WTC11 (cell line): Measurements from ENCODE around the gene CLIC6. TPM values are rescaled to one million over a fixed set of nuclear protein-coding genes. Genes with fewer than 3 reads are reported as not detected.

ENCODE experiments used
- ATAC-seq: fragments of 200-7000 bp; cut with Tn5 transposase; 2 replicates; pipeline ENCODE4 v1.10.0; 2021; ENCODE audit warnings: mild to moderate bottlenecking, moderate library complexity
- CTCF ChIA-PET: fragments of 300-600 bp; sonication (Branson Sonifier 250); formaldehyde crosslinking; loops from one replicate; lab custom pipeline; 2021; ENCODE audit warnings: antibody characterized with exemption; lab: Charles Lee
- POLR2A ChIA-PET: fragments of 350-600 bp; sonication (Branson Sonifier 250); formaldehyde crosslinking; loops from one replicate; lab custom pipeline; 2021; ENCODE audit warnings: antibody characterized with exemption; lab: Charles Lee
- DNase-seq: peaks from one replicate; pipeline ENCODE4 v3.0.0; 2021; ENCODE audit warnings: low spot score
- H3K27ac Mint-ChIP-seq: 2 replicates; pipeline ENCODE4 v1.8.0; 2021; ENCODE audit warnings: mixed read lengths
- H3K27me3 Mint-ChIP-seq: 2 replicates; pipeline ENCODE4 v1.8.0; 2021; ENCODE audit warnings: low read depth, mild to moderate bottlenecking, moderate library complexity, mixed read lengths
- H3K36me3 Mint-ChIP-seq: 2 replicates; pipeline ENCODE4 v1.8.0; 2021; ENCODE audit warnings: mixed read lengths
- H3K4me1 Mint-ChIP-seq: 2 replicates; pipeline ENCODE4 v1.8.0; 2022; ENCODE audit warnings: mixed read lengths
- H3K4me3 Mint-ChIP-seq: 2 replicates; pipeline ENCODE4 v1.8.0; 2021; ENCODE audit warnings: mild to moderate bottlenecking, moderate library complexity, mixed read lengths
- H3K9me3 Mint-ChIP-seq: 2 replicates; pipeline ENCODE4 v1.8.0; 2021; ENCODE audit warnings: mixed read lengths
- ATF1 ChIP-seq: sonication (generic); formaldehyde crosslinking; IDR thresholded peaks from 2 replicates; pipeline ENCODE4 v1.8.1; 2023; ENCODE audit warnings: mild to moderate bottlenecking, moderate library complexity, missing genetic modification reagents
- CREB1 ChIP-seq: sonication (generic); formaldehyde crosslinking; IDR thresholded peaks from 2 replicates; pipeline ENCODE4 v1.8.0; 2023; ENCODE audit warnings: mild to moderate bottlenecking, missing genetic modification reagents
- E2F4 ChIP-seq: sonication (generic); formaldehyde crosslinking; IDR thresholded peaks from 2 replicates; pipeline ENCODE4 v1.8.1; 2022; ENCODE audit warnings: low read depth, mild to moderate bottlenecking, moderate library complexity, missing genetic modification reagents, borderline replicate concordance
- E2F5 ChIP-seq: sonication (generic); formaldehyde crosslinking; IDR thresholded peaks from 2 replicates; pipeline ENCODE4 v1.8.1; 2022; ENCODE audit warnings: mild to moderate bottlenecking, moderate library complexity, missing genetic modification reagents
- ERG ChIP-seq: fragments of 250-450 bp; sonication (Bioruptor Pico); IDR thresholded peaks from 2 replicates; pipeline ENCODE4 v1.8.0; 2021; ENCODE audit warnings: mild to moderate bottlenecking
- FOXJ3 ChIP-seq: sonication (generic); formaldehyde crosslinking; IDR thresholded peaks from 2 replicates; pipeline ENCODE4 v1.9.0; 2021; ENCODE audit warnings: missing genetic modification reagents, mild to moderate bottlenecking, borderline replicate concordance
- FOXP4 ChIP-seq: sonication (generic); formaldehyde crosslinking; IDR thresholded peaks from 2 replicates; pipeline ENCODE4 v1.8.0; 2022; ENCODE audit warnings: mild to moderate bottlenecking, missing genetic modification reagents
- GABPB1 ChIP-seq: sonication (generic); formaldehyde crosslinking; IDR thresholded peaks from 2 replicates; pipeline ENCODE4 v1.8.1; 2023; ENCODE audit warnings: mild to moderate bottlenecking, missing genetic modification reagents
- GRHL2 ChIP-seq: fragments of 250-450 bp; sonication (Bioruptor Pico); IDR thresholded peaks from 2 replicates; pipeline ENCODE4 v1.8.0; 2022; ENCODE audit warnings: mild to moderate bottlenecking, moderate library complexity; ENCODE audit not compliant: insufficient replicate concordance, severe bottlenecking
- KAT7 ChIP-seq: sonication (generic); formaldehyde crosslinking; IDR thresholded peaks from 2 replicates; pipeline ENCODE4 v1.8.1; 2023; ENCODE audit warnings: missing genetic modification reagents, mild to moderate bottlenecking, borderline replicate concordance
- MAX ChIP-seq: sonication (generic); formaldehyde crosslinking; IDR thresholded peaks from 2 replicates; pipeline ENCODE4 v1.8.0; 2022; ENCODE audit warnings: mild to moderate bottlenecking, missing genetic modification reagents
- OVOL2 ChIP-seq: fragments of 250-450 bp; sonication (Bioruptor Pico); IDR thresholded peaks from 2 replicates; pipeline ENCODE4 v1.9.0; 2021; ENCODE audit warnings: mild to moderate bottlenecking, borderline replicate concordance
- PRRX2 ChIP-seq: fragments of 250-450 bp; sonication (Bioruptor Pico); IDR thresholded peaks from 2 replicates; pipeline ENCODE4 v1.8.0; 2021; ENCODE audit warnings: mild to moderate bottlenecking
- RELA ChIP-seq: sonication (generic); formaldehyde crosslinking; IDR thresholded peaks from 2 replicates; pipeline ENCODE4 v1.8.1; 2022; ENCODE audit warnings: missing genetic modification reagents, mild to moderate bottlenecking, borderline replicate concordance
- SP1 ChIP-seq: sonication (generic); formaldehyde crosslinking; conservative IDR thresholded peaks from 2 replicates; pipeline ENCODE4 v1.8.1; 2022; ENCODE audit warnings: missing genetic modification reagents
- TEAD1 ChIP-seq: sonication (generic); formaldehyde crosslinking; IDR thresholded peaks from 2 replicates; pipeline ENCODE4 v1.8.0; 2022; ENCODE audit warnings: mild to moderate bottlenecking, missing genetic modification reagents
- TEAD4 ChIP-seq: sonication (generic); formaldehyde crosslinking; IDR thresholded peaks from 2 replicates; pipeline ENCODE4 v1.8.0; 2022; ENCODE audit warnings: mild to moderate bottlenecking, missing genetic modification reagents
- ZNF121 ChIP-seq: sonication (generic); formaldehyde crosslinking; IDR thresholded peaks from 2 replicates; pipeline ENCODE4 v1.8.0; 2023; ENCODE audit warnings: missing genetic modification reagents
- ZNF219 ChIP-seq: sonication (generic); formaldehyde crosslinking; IDR thresholded peaks from 2 replicates; pipeline ENCODE4 v1.8.0; 2023; ENCODE audit warnings: missing genetic modification reagents, mild to moderate bottlenecking, borderline replicate concordance
- ZNF232 ChIP-seq: sonication (generic); formaldehyde crosslinking; IDR thresholded peaks from 2 replicates; pipeline ENCODE4 v1.8.0; 2022; ENCODE audit warnings: mild to moderate bottlenecking, missing genetic modification reagents
- ZNF281 ChIP-seq: sonication (generic); formaldehyde crosslinking; IDR thresholded peaks from 2 replicates; pipeline ENCODE4 v1.8.0; 2023; ENCODE audit warnings: mild to moderate bottlenecking, missing genetic modification reagents
- ZNF423 ChIP-seq: fragments of 250-450 bp; sonication (Bioruptor Pico); IDR thresholded peaks from 2 replicates; pipeline ENCODE4 v2.1.2; 2022; ENCODE audit warnings: mild to moderate bottlenecking, moderate library complexity
- total RNA-seq: library from RNA; stranded (reverse); gene quantifications from 3 replicates; pipeline ENCODE4 v1.2.3, GENCODE V29; 2021

The CLIC6 gene
- total RNA-seq, 1 experiment from 2014 or later: 1.8 TPM

- no peak for ATAC-seq
- Mint-ChIP-seq H3K9me3 (peaks cover 14% of the 10 kb centered on the region), H3K4me3 (no peak overlapping the region), H3K36me3 (peaks cover 4% of the 10 kb centered on the region; the same call in 1 of the 2 replicates), H3K27me3 (peaks cover 2% of the 10 kb centered on the region), H3K4me1 (no peaks in the 10 kb centered on the region), H3K27ac (no peak overlapping the region)
- no peak for TF ChIP-seq PRRX2 (CRISPR knock-in tag)
- TF ChIP-seq FOXJ3 (CRISPR knock-in tag): no peak
- no peak for TF ChIP-seq E2F4 (CRISPR knock-in tag)
- ChIA-PET POLR2A (no interaction called here), CTCF (interaction anchor here (2.1 kb wide), 1 partner anchor 19 kb away, joined by 7 read pairs; no protein-coding TSS in a partner anchor)
- DNase-seq: no peak
Measured at GRCh38 chr21:34764715-34765284, 96.0 kb downstream of the CLIC6 start.

- Mint-ChIP-seq H3K4me3 (no peak overlapping the region), H3K4me1 (no peaks in the 10 kb centered on the region), H3K27me3 (peaks cover 2% of the 10 kb centered on the region), H3K27ac (no peak overlapping the region), H3K36me3 (peaks cover 4% of the 10 kb centered on the region; the same call in 1 of the 2 replicates), H3K9me3 (peaks cover 14% of the 10 kb centered on the region)
- DNase-seq (no peak), ATAC-seq (no peak)
- no peak for TF ChIP-seq OVOL2 (CRISPR knock-in tag)
- no peak for TF ChIP-seq KAT7 (CRISPR knock-in tag)
- TF ChIP-seq ZNF423 (CRISPR knock-in tag): no peak
- TF ChIP-seq SP1 (CRISPR knock-in tag): no peak
- TF ChIP-seq ZNF121 (CRISPR knock-in tag): no peak
- no peak for TF ChIP-seq ERG (CRISPR knock-in tag)
- TF ChIP-seq GABPB1 (CRISPR knock-in tag): no peak
- no peak for TF ChIP-seq ZNF219 (CRISPR knock-in tag)
- TF ChIP-seq ZNF232: no peak
- TF ChIP-seq GRHL2 (CRISPR knock-in tag): no peak
- no peak for TF ChIP-seq CREB1
- POLR2A ChIA-PET: no interaction called here
- CTCF ChIA-PET: interaction anchor here (2.1 kb wide), 1 partner anchor 20 kb away, joined by 7 read pairs; no protein-coding TSS in a partner anchor
Measured at GRCh38 chr21:34765619-34766018, 96.8 kb downstream of the CLIC6 start.

GRCh38 chr21:34766862-34767261, 98.1 kb downstream of the CLIC6 start:
- POLR2A ChIA-PET: no interaction called here
- CTCF ChIA-PET: no interaction called here
- TF ChIP-seq FOXP4 (CRISPR knock-in tag) (no peak), TEAD1 (CRISPR knock-in tag) (no peak), TEAD4 (CRISPR knock-in tag) (no peak), SP1 (CRISPR knock-in tag) (no peak), ZNF423 (CRISPR knock-in tag) (no peak), GABPB1 (CRISPR knock-in tag) (no peak), ZNF281 (no peak), ATF1 (CRISPR knock-in tag) (no peak), E2F5 (CRISPR knock-in tag) (no peak), MAX (CRISPR knock-in tag) (no peak), RELA (no peak)

More at GRCh38 chr21:34766862-34767261, 98.1 kb downstream of the CLIC6 start:
- ATAC-seq (no peak), DNase-seq (no peak)
- H3K27ac Mint-ChIP-seq: no peak overlapping the region
- no peaks in the 10 kb centered on the region; the same call in 1 of the 2 replicates for H3K27me3 Mint-ChIP-seq
- H3K4me1 Mint-ChIP-seq: no peaks in the 10 kb centered on the region
- H3K9me3 Mint-ChIP-seq: peaks cover 14% of the 10 kb centered on the region
- peaks cover 4% of the 10 kb centered on the region; the same call in 1 of the 2 replicates for H3K36me3 Mint-ChIP-seq
- H3K4me3 Mint-ChIP-seq: no peak overlapping the region
